ENCODE data around the gene AOPEP.

The AOPEP gene

DNA sequence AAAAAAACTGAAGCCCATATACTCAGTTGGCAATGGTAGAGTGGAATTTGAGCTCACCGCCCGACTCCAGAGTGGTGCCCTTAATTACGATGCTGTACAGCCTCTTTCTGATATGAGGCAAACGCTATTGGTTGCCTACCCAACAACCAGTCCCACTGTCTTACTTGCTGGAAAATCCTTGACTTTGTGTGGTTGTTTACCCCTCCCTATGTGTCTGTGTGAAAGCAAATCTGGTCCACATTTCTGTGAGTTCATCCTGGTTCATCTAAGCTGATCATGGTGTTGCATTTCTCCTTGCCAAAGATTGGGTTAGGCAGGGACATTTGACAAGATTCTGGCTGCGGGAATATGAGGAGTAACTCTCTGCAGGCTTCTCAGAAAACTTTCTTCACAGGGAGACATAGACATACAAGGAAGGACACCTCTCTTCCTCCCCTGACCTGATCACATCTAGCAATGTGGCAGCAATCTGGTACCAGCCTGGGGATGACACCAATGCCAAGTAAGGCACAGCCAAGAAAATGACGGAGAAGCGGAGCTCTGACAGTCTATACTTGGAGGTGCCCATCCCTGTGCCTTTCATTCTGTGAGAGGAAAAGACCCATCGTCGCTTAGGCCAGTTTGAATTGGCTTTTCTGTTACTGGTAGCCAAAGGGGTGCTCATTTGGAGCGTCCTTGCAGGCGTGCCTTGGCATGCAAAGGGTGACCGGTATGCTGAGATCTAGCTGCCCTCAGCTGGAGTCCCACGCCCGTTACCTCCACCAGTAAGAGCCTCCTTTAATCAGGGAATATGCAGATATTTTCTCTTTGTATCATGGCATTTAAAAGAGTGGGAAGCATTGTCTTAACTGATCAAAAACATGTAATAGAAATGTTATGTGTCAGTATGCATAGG lies 124.3 kb downstream of the AOPEP start:
- H3F3A ChIP-seq (ENCODE audit: insufficient read depth, low read length) = no peaks in the 10 kb centered on the region
- H3K27ac ChIP-seq (ENCODE audit: low read depth, low read length, poor library complexity, severe bottlenecking) = no peak overlapping the region
- no peak overlapping the region for H3K4me3 ChIP-seq (ENCODE audit: low read depth, low read length, poor library complexity, severe bottlenecking)
- H3K4me2 ChIP-seq (ENCODE audit: low read length) = no peak overlapping the region
- H2AFZ ChIP-seq (ENCODE audit: low read length) = no peak overlapping the region
- no peaks in the 10 kb centered on the region for H3K4me1 ChIP-seq (ENCODE audit: insufficient read depth, low read length, severe bottlenecking)
- H4K20me1 ChIP-seq (ENCODE audit: insufficient read depth, low read length) = no peaks in the 10 kb centered on the region
- H3K27me3 ChIP-seq (ENCODE audit: insufficient read depth, low read length) = no peaks in the 10 kb centered on the region
- no peak overlapping the region for H3K9ac ChIP-seq (ENCODE audit: low read length)
- no peaks in the 10 kb centered on the region for H3K79me2 ChIP-seq (ENCODE audit: insufficient read depth, low read length)
- no peak for TF ChIP-seq EZH2 (IDR thresholded peaks at IDR 0.05; ENCODE audit: borderline replicate concordance, low read length)
- TF ChIP-seq, protein P1, sequence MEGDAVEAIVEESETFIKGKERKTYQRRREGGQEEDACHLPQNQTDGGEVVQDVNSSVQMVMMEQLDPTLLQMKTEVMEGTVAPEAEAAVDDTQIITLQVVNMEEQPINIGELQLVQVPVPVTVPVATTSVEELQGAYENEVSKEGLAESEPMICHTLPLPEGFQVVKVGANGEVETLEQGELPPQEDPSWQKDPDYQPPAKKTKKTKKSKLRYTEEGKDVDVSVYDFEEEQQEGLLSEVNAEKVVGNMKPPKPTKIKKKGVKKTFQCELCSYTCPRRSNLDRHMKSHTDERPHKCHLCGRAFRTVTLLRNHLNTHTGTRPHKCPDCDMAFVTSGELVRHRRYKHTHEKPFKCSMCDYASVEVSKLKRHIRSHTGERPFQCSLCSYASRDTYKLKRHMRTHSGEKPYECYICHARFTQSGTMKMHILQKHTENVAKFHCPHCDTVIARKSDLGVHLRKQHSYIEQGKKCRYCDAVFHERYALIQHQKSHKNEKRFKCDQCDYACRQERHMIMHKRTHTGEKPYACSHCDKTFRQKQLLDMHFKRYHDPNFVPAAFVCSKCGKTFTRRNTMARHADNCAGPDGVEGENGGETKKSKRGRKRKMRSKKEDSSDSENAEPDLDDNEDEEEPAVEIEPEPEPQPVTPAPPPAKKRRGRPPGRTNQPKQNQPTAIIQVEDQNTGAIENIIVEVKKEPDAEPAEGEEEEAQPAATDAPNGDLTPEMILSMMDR (IDR thresholded peaks at IDR 0.05; ENCODE audit: low read length) = no peak
- no peaks in the 10 kb centered on the region for H3K9me2 ChIP-seq (ENCODE audit: low read depth, low read length)
- H3K9me3 ChIP-seq (ENCODE audit: low read length) = no peaks in the 10 kb centered on the region
- peaks cover 5% of the 10 kb centered on the region; the same call in 1 of the 2 replicates for H3K36me3 ChIP-seq (ENCODE audit: insufficient read depth, low read length)

DNA sequence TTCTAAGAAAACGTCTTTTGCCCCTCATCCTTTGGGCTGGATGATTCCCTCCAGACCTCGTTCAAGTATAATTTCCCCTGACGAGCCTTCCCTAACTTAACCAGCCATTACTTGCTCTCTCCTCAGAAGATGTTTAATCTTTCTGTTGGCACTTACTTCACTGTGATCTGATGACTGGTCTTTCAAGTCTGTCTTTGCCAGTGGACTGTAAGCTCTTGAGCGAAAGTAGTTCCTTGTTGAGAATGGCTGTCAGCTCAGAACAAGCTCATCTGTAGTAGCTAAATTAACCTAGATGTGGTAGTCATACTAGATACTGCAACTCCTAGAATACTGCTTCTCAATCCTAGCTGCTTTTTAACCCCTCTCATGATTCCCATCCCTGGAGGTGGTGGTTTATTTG lies 125.0 kb downstream of the AOPEP start:
- no peak overlapping the region for H3K9ac ChIP-seq (ENCODE audit: low read length)
- no peak overlapping the region for H3K4me2 ChIP-seq (ENCODE audit: low read length)
- H2AFZ ChIP-seq (ENCODE audit: low read length) = no peak overlapping the region
- H3K9me3 ChIP-seq (ENCODE audit: low read length) = no peaks in the 10 kb centered on the region
- H3K4me1 ChIP-seq (ENCODE audit: insufficient read depth, low read length, severe bottlenecking) = no peaks in the 10 kb centered on the region
- TF ChIP-seq EZH2 (IDR thresholded peaks at IDR 0.05; ENCODE audit: borderline replicate concordance, low read length) = no peak
- TF ChIP-seq, protein P1 (IDR thresholded peaks at IDR 0.05; ENCODE audit: low read length) = no peak
- H3K27ac ChIP-seq (ENCODE audit: low read depth, low read length, poor library complexity, severe bottlenecking) = no peak overlapping the region
- H3K27me3 ChIP-seq (ENCODE audit: insufficient read depth, low read length) = no peaks in the 10 kb centered on the region
- no peak overlapping the region for H3K4me3 ChIP-seq (ENCODE audit: low read depth, low read length, poor library complexity, severe bottlenecking)
- peaks cover 5% of the 10 kb centered on the region; the same call in 1 of the 2 replicates for H3K36me3 ChIP-seq (ENCODE audit: insufficient read depth, low read length)
- no peaks in the 10 kb centered on the region for H3K79me2 ChIP-seq (ENCODE audit: insufficient read depth, low read length)
- no peaks in the 10 kb centered on the region for H4K20me1 ChIP-seq (ENCODE audit: insufficient read depth, low read length)
- H3K9me2 ChIP-seq (ENCODE audit: low read depth, low read length) = no peaks in the 10 kb centered on the region
- H3F3A ChIP-seq (ENCODE audit: insufficient read depth, low read length) = no peaks in the 10 kb centered on the region

DNA sequence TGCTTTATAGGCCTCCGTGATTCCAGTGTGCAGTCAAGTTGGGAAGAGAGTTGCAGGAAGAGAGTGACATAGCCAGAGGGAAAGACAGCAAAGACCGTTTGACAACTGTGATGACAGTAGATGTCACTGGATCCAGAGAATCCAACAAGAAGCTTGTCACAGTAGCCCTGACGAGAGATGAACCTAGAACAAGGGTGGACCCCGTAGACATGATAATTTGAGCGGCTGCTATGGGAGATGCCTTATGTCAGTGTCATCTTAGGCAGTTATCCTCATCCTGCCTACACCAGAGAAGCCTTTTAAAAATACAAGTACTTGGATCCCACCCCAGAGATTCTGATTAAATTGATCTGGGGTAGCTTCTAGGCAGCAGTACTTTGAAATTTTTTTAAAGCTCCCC lies 125.4 kb downstream of the AOPEP start:
- no peak overlapping the region for H3K27ac ChIP-seq (ENCODE audit: low read depth, low read length, poor library complexity, severe bottlenecking)
- H2AFZ ChIP-seq (ENCODE audit: low read length) = no peak overlapping the region
- no peaks in the 10 kb centered on the region for H3K9me3 ChIP-seq (ENCODE audit: low read length)
- H3K27me3 ChIP-seq (ENCODE audit: insufficient read depth, low read length) = no peaks in the 10 kb centered on the region
- H3K4me1 ChIP-seq (ENCODE audit: insufficient read depth, low read length, severe bottlenecking) = no peaks in the 10 kb centered on the region
- no peaks in the 10 kb centered on the region for H3K79me2 ChIP-seq (ENCODE audit: insufficient read depth, low read length)
- H3K4me2 ChIP-seq (ENCODE audit: low read length) = no peak overlapping the region
- no peaks in the 10 kb centered on the region for H3F3A ChIP-seq (ENCODE audit: insufficient read depth, low read length)
- H3K9ac ChIP-seq (ENCODE audit: low read length) = no peak overlapping the region
- no peak for TF ChIP-seq EZH2 (IDR thresholded peaks at IDR 0.05; ENCODE audit: borderline replicate concordance, low read length)
- TF ChIP-seq, protein P1 (IDR thresholded peaks at IDR 0.05; ENCODE audit: low read length) = no peak
- H3K4me3 ChIP-seq (ENCODE audit: low read depth, low read length, poor library complexity, severe bottlenecking) = no peak overlapping the region
- H4K20me1 ChIP-seq (ENCODE audit: insufficient read depth, low read length) = no peaks in the 10 kb centered on the region
- no peaks in the 10 kb centered on the region for H3K9me2 ChIP-seq (ENCODE audit: low read depth, low read length)
- peaks cover 5% of the 10 kb centered on the region; the same call in 1 of the 2 replicates for H3K36me3 ChIP-seq (ENCODE audit: insufficient read depth, low read length)

Measured in OCI-LY1 (cell line).